Measurements from ENCODE around the gene SGIP1.

GRCh38 chr1:66623812-66624211 is 89.9 kb downstream of the SGIP1 start:
- TF ChIP-seq CTCF (IDR thresholded peaks at IDR 0.05) (no peak), POLR2A (IDR thresholded peaks at IDR 0.05) (no peak)

Measured in sigmoid colon (tissue), 3 donors.